NT2/D1 (cell line): ENCODE data around the gene CCNB2.
"Not testable (repeated sequence)": the region's sequence is repeated elsewhere in the genome, so short reads cannot be mapped to it uniquely, and the experiment has no call there.

Experiments used
- DNase-seq: peaks from one replicate; pipeline ENCODE4 v3.0.0-alpha.2; 2011; ENCODE audit warnings: low read depth, low spot score
- H3K27me3 ChIP-seq: 2 replicates; pipeline ENCODE4 v1.6.0; 2011; ENCODE audit warnings: mild to moderate bottlenecking; ENCODE audit not compliant: insufficient read length, insufficient read depth
- H3K36me3 ChIP-seq: 2 replicates; pipeline ENCODE4 v1.6.1; 2011; ENCODE audit warnings: mild to moderate bottlenecking, low read length, mixed read lengths; ENCODE audit not compliant: insufficient read depth, insufficient read length
- H3K4me1 ChIP-seq: 2 replicates; pipeline ENCODE4 v1.5.1; 2011; ENCODE audit not compliant: insufficient read depth, insufficient read length
- H3K4me3 ChIP-seq: 2 replicates; pipeline ENCODE4 v1.5.1; 2011; ENCODE audit warnings: low read depth; ENCODE audit not compliant: insufficient read length
- H3K9ac ChIP-seq: 2 replicates; pipeline ENCODE4 v1.6.0; 2011; ENCODE audit warnings: low read depth; ENCODE audit not compliant: insufficient read length
- H3K9me3 ChIP-seq: 2 replicates; pipeline ENCODE4 v1.5.1; 2011; ENCODE audit warnings: mild to moderate bottlenecking, low read length; ENCODE audit not compliant: insufficient read depth
- SUZ12 ChIP-seq: IDR thresholded peaks from 2 replicates; pipeline ENCODE4 v1.6.1; 2011; ENCODE audit not compliant: insufficient read length, insufficient read depth; ENCODE audit errors: extremely low read depth
- YY1 ChIP-seq: IDR thresholded peaks from 2 replicates; pipeline ENCODE4 v1.6.1; 2011; ENCODE audit not compliant: insufficient read length, insufficient read depth
- ZNF274 ChIP-seq: IDR thresholded peaks from 2 replicates; pipeline ENCODE4 v1.6.1; 2011; ENCODE audit warnings: mild to moderate bottlenecking, low read depth, low read length

The CCNB2 gene

GRCh38 chr15:59116141-59116540 is 11.2 kb downstream of the CCNB2 start:
- peaks cover 91% of the 10 kb centered on the region for H3K36me3 ChIP-seq
- DNase-seq, result no peak
- H3K4me3 ChIP-seq, result no peak overlapping the region
- TF ChIP-seq YY1, result no peak
- no peak for TF ChIP-seq ZNF274
- no peak for TF ChIP-seq SUZ12
- no peaks in the 10 kb centered on the region for H3K9me3 ChIP-seq
- H3K9ac ChIP-seq, result no peak overlapping the region
- no peaks in the 10 kb centered on the region for H3K27me3 ChIP-seq
- no peaks in the 10 kb centered on the region for H3K4me1 ChIP-seq

DNA sequence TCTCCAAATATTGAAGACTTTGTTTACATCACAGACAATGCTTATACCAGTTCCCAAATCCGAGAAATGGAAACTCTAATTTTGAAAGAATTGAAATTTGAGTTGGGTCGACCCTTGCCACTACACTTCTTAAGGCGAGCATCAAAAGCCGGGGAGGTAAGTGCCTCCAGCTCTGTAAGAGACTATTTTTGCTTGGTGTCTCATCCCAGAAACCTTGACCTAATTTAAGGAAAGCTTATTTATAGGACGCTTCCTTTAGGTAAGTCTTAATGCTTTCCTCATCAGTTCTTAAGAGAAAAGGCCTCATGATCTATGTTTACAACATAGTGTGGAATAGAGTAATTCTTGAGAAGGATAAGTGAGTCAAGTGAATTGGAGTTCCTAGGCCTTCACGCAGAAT is 11.8 kb downstream of the CCNB2 start:
- H3K9me3 ChIP-seq, result no peaks in the 10 kb centered on the region
- no peak overlapping the region for H3K9ac ChIP-seq
- H3K27me3 ChIP-seq, result no peaks in the 10 kb centered on the region
- TF ChIP-seq YY1, result no peak
- TF ChIP-seq ZNF274, result no peak
- TF ChIP-seq SUZ12, result no peak
- H3K4me1 ChIP-seq, result no peaks in the 10 kb centered on the region
- H3K36me3 ChIP-seq, result peaks cover 89% of the 10 kb centered on the region
- H3K4me3 ChIP-seq, result no peak overlapping the region
- DNase-seq, result no peak

DNA sequence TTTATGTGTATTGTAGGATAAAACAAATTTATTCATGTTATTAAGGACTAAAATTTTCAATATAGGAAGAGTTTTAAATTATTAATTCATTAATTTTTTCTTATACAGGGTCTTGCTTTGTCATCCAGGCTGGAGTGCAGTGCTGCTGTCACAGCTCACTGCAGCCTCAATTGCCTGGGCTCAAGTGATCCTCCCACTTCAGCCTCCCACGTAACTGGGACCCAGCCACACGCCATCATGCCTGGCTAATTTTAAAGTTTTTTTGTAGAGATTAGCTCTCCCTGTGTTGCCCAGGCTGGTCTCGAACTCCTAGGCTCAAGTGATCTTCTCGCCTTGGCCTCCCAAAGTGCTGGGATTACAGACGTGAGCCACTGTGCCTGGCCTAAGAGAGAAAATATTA is 14.7 kb downstream of the CCNB2 start:
- no peak overlapping the region for H3K9ac ChIP-seq
- no peaks in the 10 kb centered on the region for H3K9me3 ChIP-seq
- no peak overlapping the region for H3K4me3 ChIP-seq
- no peaks in the 10 kb centered on the region for H3K4me1 ChIP-seq
- DNase-seq, result no peak
- H3K36me3 ChIP-seq, result peaks cover 90% of the 10 kb centered on the region
- TF ChIP-seq SUZ12 (no peak), YY1 (no peak), ZNF274 (no peak)
- H3K27me3 ChIP-seq, result no peaks in the 10 kb centered on the region

DNA sequence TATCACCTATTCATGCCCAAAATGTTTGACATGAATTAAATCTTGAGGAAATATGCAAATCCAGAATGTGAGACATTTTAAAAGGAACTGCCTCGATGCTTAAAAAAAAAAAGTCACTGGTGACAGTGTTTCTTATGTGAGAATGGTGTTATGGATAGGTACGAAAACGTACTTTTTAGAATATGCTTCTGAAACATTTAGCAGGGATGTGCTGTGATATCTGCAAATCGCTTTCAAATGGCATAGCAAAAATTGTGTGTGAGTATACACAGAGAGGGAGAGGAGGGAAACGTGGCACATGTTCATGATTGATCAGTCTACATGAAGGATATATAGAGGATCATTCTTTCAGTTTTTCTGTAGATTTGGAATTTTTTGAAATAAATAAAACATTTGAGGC is 16.0 kb downstream of the CCNB2 start:
- Histone ChIP-seq H3K4me3 (no peak overlapping the region), H3K27me3 (no peaks in the 10 kb centered on the region), H3K36me3 (peaks cover 87% of the 10 kb centered on the region), H3K9me3 (no peaks in the 10 kb centered on the region), H3K9ac (no peak overlapping the region), H3K4me1 (no peaks in the 10 kb centered on the region)
- TF ChIP-seq YY1 (no peak), SUZ12 (no peak), ZNF274 (no peak)
- DNase-seq, result no peak

- H3K9me3 ChIP-seq, result peaks cover 3% of the 10 kb centered on the region; the same call in 1 of the 2 replicates
- H3K36me3 ChIP-seq, result peaks cover 56% of the 10 kb centered on the region
- no peaks in the 10 kb centered on the region for H3K4me1 ChIP-seq
- no peak overlapping the region for H3K9ac ChIP-seq
- TF ChIP-seq SUZ12, result no peak
- no peak for TF ChIP-seq ZNF274
- no peak for TF ChIP-seq YY1
- H3K4me3 ChIP-seq, result no peak overlapping the region
- no peak for DNase-seq
- no peaks in the 10 kb centered on the region for H3K27me3 ChIP-seq
Measured at GRCh38 chr15:59124261-59124660, 19.3 kb downstream of the CCNB2 start.

DNA sequence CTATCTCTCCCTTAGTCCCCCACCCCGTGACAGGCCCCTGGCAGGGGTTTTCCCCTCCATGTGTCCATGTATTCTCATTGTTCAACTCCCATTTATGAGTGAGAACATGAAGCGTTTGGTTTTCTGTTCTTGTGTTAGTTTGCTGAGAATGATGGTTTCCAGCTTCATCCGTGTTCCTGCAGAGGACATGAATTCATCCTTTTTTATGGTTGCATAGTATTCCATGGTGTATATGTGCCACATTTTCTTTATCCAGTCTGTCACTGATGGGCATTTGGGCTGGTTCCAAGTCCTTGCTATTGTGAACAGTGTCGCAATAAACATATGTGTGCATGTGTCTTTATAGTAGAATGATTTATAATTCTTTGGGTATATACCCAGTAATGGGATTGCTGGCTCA is 20.7 kb downstream of the CCNB2 start:
- H3K27me3 ChIP-seq, H3K4me3 ChIP-seq, H3K9ac ChIP-seq, DNase-seq, H3K4me1 ChIP-seq: not testable (repeated sequence)
- Histone ChIP-seq H3K9me3 (peaks cover 11% of the 10 kb centered on the region), H3K36me3 (peaks cover 46% of the 10 kb centered on the region)

- not testable (repeated sequence) for DNase-seq
- peaks cover 11% of the 10 kb centered on the region for H3K9me3 ChIP-seq
- peaks cover 53% of the 10 kb centered on the region for H3K36me3 ChIP-seq
Measured at GRCh38 chr15:59127255-59127654, 22.3 kb downstream of the CCNB2 start.

GRCh38 chr15:59131456-59131855 is 26.5 kb downstream of the CCNB2 start:
- Histone ChIP-seq H3K4me1 (no peaks in the 10 kb centered on the region), H3K36me3 (peaks cover 62% of the 10 kb centered on the region)
- DNase-seq, result no peak

More at GRCh38 chr15:59127255-59127654, 22.3 kb downstream of the CCNB2 start:
- H3K27me3 ChIP-seq, H3K4me1 ChIP-seq, H3K4me3 ChIP-seq, H3K9ac ChIP-seq: not testable (repeated sequence)

More at GRCh38 chr15:59131456-59131855, 26.5 kb downstream of the CCNB2 start:
- H3K4me3 ChIP-seq, result no peak overlapping the region
- peaks cover 11% of the 10 kb centered on the region for H3K9me3 ChIP-seq
- no peak for TF ChIP-seq SUZ12
- TF ChIP-seq YY1, result no peak
- H3K27me3 ChIP-seq, result no peaks in the 10 kb centered on the region
- H3K9ac ChIP-seq, result no peak overlapping the region
